HEK293 (cell line): Measurements from ENCODE around the gene MKRN3.

ENCODE experiments used
- CTCF ChIA-PET: fragments of 350-600 bp; formaldehyde crosslinking; extraction: SDS; loops from one replicate; lab custom pipeline; 2021; ENCODE audit warnings: antibody characterized with exemption; lab: Yijun Ruan, JAX
- POLR2A ChIA-PET: fragments of 300-600 bp; formaldehyde crosslinking; extraction: SDS; loops from one replicate; lab custom pipeline; 2020; ENCODE audit warnings: antibody characterized with exemption, inconsistent platforms; lab: Yijun Ruan, JAX
- H3K27ac ChIP-seq: fragments of 200-500 bp; sonication (Bioruptor generic); 2 replicates; pipeline ENCODE4 v1.5.1; 2014; ENCODE audit warnings: low read depth, low read length, control low read depth, inconsistent platforms; ENCODE audit errors: extremely low read depth
- H3K36me3 ChIP-seq, 2 experiments: fragments of 200-500 bp in 1 of 2; sonication (Bioruptor generic) in 1 of 2; 1 replicate in 1 of 2; 2 replicates in 1 of 2; pipeline ENCODE4 v1.5.1; 2014 to 2017; ENCODE audit warnings: inconsistent platforms in 2 of 2, low read length in 2 of 2; ENCODE audit not compliant: control insufficient read depth in 2 of 2, insufficient read depth in 1 of 2
- H3K4me1 ChIP-seq: fragments of 200-500 bp; sonication (Bioruptor generic); 2 replicates; pipeline ENCODE4 v1.5.1; 2014; ENCODE audit warnings: mild to moderate bottlenecking, low read length, inconsistent platforms; ENCODE audit not compliant: control insufficient read depth, insufficient read depth
- H3K4me3 ChIP-seq: 2 replicates; pipeline ENCODE4 v1.5.1; 2011; ENCODE audit warnings: low read depth, mild to moderate bottlenecking, control low read depth, low read length, moderate library complexity
- H3K9me3 ChIP-seq: fragments of 200-500 bp; sonication (Bioruptor generic); 2 replicates; pipeline ENCODE4 v1.5.1; 2014; ENCODE audit warnings: low read depth, low read length, inconsistent platforms; ENCODE audit not compliant: control insufficient read depth, insufficient read depth
- BCL11A ChIP-seq: fragments of 450-650 bp; formaldehyde crosslinking; IDR thresholded peaks from 2 replicates; pipeline ENCODE4 v1.5.1; 2016; ENCODE audit warnings: low read depth, missing biosample characterization, missing genetic modification characterization
- HOXA7 ChIP-seq: sonication (generic); formaldehyde crosslinking; IDR thresholded peaks from 2 replicates; pipeline ENCODE4 v1.8.1; 2022; ENCODE audit warnings: missing genetic modification reagents, borderline replicate concordance
- KLF8 ChIP-seq: fragments of 450-650 bp; formaldehyde crosslinking; IDR thresholded peaks from 2 replicates; pipeline ENCODE4 v1.5.1; 2016; ENCODE audit warnings: missing biosample characterization, missing genetic modification characterization
- RBAK ChIP-seq: fragments of 450-650 bp; formaldehyde crosslinking; IDR thresholded peaks from 2 replicates; pipeline ENCODE4 v1.5.1; 2016; ENCODE audit warnings: missing biosample characterization, missing genetic modification characterization
- SETDB1 ChIP-seq: IDR thresholded peaks from one replicate; pipeline ENCODE4 v1.6.1; 2017; ENCODE audit warnings: mild to moderate bottlenecking, low read length, moderate library complexity, mixed read lengths; ENCODE audit not compliant: insufficient read length
- SP7 ChIP-seq: fragments of 450-650 bp; formaldehyde crosslinking; IDR thresholded peaks from 2 replicates; pipeline ENCODE4 v1.5.1; 2016; ENCODE audit warnings: missing biosample characterization, missing genetic modification characterization
- ZBTB1 ChIP-seq: fragments of 450-650 bp; formaldehyde crosslinking; IDR thresholded peaks from 2 replicates; pipeline ENCODE4 v1.5.1; 2016; ENCODE audit warnings: missing biosample characterization, missing genetic modification characterization
- ZBTB7A ChIP-seq: fragments of 450-650 bp; formaldehyde crosslinking; IDR thresholded peaks from 2 replicates; pipeline ENCODE4 v1.5.1; 2016; ENCODE audit warnings: low read depth, missing biosample characterization, missing genetic modification characterization
- ZNF174 ChIP-seq: fragments of 450-650 bp; formaldehyde crosslinking; IDR thresholded peaks from 2 replicates; pipeline ENCODE4 v1.5.0; 2017; ENCODE audit warnings: missing biosample characterization, mild to moderate bottlenecking, missing genetic modification characterization
- ZNF184 ChIP-seq: fragments of 450-650 bp; IDR thresholded peaks from 2 replicates; pipeline ENCODE4 v1.5.1; 2018; ENCODE audit warnings: missing biosample characterization, mild to moderate bottlenecking, missing genetic modification characterization
- ZNF292 ChIP-seq: fragments of 450-650 bp; formaldehyde crosslinking; IDR thresholded peaks from 2 replicates; pipeline ENCODE4 v1.5.1; 2016; ENCODE audit warnings: low read depth, missing biosample characterization, missing genetic modification characterization, borderline replicate concordance
- ZNF404 ChIP-seq: fragments of 450-650 bp; formaldehyde crosslinking; IDR thresholded peaks from 2 replicates; pipeline ENCODE4 v1.5.1; 2017; ENCODE audit warnings: missing biosample characterization, missing genetic modification characterization
- ZNF423 ChIP-seq: fragments of 450-650 bp; formaldehyde crosslinking; IDR thresholded peaks from 2 replicates; pipeline ENCODE4 v1.5.1; 2016; ENCODE audit warnings: missing biosample characterization, missing genetic modification characterization
- ZNF558 ChIP-seq: fragments of 450-650 bp; formaldehyde crosslinking; IDR thresholded peaks from 2 replicates; pipeline ENCODE4 v1.5.1; 2016; ENCODE audit warnings: missing biosample characterization, missing genetic modification characterization
- ZNF626 ChIP-seq: fragments of 450-650 bp; sonication (Bioruptor Pico); formaldehyde crosslinking; IDR thresholded peaks from 2 replicates; pipeline ENCODE4 v1.5.1; 2018; ENCODE audit warnings: missing biosample characterization, missing genetic modification characterization, inconsistent platforms
- ZNF654 ChIP-seq: fragments of 450-650 bp; formaldehyde crosslinking; IDR thresholded peaks from 2 replicates; pipeline ENCODE4 v1.5.1; 2016; ENCODE audit warnings: low read depth, missing biosample characterization, missing genetic modification characterization
- ZNF768 ChIP-seq: fragments of 450-650 bp; formaldehyde crosslinking; IDR thresholded peaks from 2 replicates; pipeline ENCODE4 v1.5.1; 2018; ENCODE audit warnings: missing biosample characterization, mild to moderate bottlenecking, missing genetic modification characterization
- TF ChIP-seq, protein P1 (sequence below): fragments of 450-650 bp; formaldehyde crosslinking; IDR thresholded peaks from 2 replicates; pipeline ENCODE4 v1.5.1; 2017; ENCODE audit warnings: missing biosample characterization, missing genetic modification characterization
- TF ChIP-seq, protein P2 (sequence below): fragments of 450-650 bp; formaldehyde crosslinking; conservative IDR thresholded peaks from 2 replicates; pipeline ENCODE4 v1.5.1; 2016; ENCODE audit warnings: low read depth, missing biosample characterization, missing genetic modification characterization

MKRN3 gene

DNA sequence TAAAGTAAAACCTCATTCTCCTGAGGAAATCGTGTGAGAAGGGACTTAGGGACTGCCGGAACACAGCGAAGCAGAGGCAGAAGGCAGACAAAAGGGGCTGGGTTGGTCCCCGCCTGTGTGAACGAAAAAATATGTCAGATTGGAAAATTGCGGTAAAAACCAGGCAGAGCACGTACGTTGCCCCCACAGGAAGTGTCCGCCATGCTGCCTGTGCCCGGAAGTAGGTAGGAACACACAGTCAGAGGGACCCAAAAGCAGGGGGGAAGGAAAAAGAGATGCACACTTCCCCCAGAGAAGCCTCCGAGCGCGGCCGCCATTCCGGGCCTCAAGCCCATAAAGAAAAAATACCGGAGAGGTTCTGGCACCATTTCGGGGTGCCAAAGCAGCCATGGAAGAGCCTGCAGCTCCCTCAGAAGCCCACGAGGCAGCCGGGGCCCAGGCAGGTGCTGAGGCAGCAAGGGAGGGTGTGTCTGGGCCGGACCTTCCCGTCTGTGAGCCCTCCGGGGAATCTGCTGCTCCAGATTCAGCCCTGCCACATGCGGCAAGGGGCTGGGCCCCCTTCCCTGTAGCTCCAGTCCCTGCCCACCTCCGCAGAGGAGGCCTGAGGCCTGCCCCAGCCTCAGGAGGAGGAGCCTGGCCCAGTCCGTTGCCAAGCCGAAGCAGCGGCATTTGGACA is at the start of gene MKRN3 (continued):
- TF ChIP-seq ZNF558 (tag by site-specific recombination) = 0 out of 2 replicates have a peak, but pooled peaks have one; percentile 18
- TF ChIP-seq KLF8 (tag by site-specific recombination) = 0 out of 2 replicates have a peak, but pooled peaks have one; percentile 28

DNA sequence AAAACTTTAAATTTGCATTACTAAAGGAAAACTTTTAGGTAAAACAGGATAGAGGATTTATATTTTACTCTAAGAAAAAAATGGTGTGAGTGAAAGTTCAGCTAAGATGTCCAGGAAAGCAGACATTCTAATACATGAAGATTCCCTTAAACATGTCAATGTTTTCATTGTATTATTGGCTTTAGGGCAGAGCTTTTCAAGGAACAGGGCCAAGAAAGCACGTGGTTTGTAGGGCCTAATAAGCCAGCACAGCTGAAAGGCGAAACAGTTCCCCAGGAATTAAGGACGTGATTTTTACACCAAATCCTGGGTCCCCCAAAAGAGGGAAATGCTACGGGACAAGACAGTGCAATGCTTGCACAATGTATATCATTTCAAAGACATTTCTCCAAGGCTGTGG is 48.6 kb upstream of the MKRN3 start:
- no peak for TF ChIP-seq HOXA7 (CRISPR knock-in tag)
- no peak for TF ChIP-seq SETDB1
- TF ChIP-seq SP7 = no peak
- TF ChIP-seq ZBTB1 = no peak
- TF ChIP-seq ZNF292 (tag by site-specific recombination) = no peak
- TF ChIP-seq ZNF174 (tag by site-specific recombination) = no peak
- TF ChIP-seq ZNF768 (tag by site-specific recombination) = no peak
- no peak for TF ChIP-seq ZNF626 (tag by site-specific recombination)
- no peak for TF ChIP-seq ZNF423 (tag by site-specific recombination)
- no peak for TF ChIP-seq ZNF184 (tag by site-specific recombination)
- no peak for TF ChIP-seq ZNF558 (tag by site-specific recombination)
- TF ChIP-seq, protein P1, sequence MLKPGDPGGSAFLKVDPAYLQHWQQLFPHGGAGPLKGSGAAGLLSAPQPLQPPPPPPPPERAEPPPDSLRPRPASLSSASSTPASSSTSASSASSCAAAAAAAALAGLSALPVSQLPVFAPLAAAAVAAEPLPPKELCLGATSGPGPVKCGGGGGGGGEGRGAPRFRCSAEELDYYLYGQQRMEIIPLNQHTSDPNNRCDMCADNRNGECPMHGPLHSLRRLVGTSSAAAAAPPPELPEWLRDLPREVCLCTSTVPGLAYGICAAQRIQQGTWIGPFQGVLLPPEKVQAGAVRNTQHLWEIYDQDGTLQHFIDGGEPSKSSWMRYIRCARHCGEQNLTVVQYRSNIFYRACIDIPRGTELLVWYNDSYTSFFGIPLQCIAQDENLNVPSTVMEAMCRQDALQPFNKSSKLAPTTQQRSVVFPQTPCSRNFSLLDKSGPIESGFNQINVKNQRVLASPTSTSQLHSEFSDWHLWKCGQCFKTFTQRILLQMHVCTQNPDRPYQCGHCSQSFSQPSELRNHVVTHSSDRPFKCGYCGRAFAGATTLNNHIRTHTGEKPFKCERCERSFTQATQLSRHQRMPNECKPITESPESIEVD (tag by site-specific recombination) = no peak
- TF ChIP-seq, protein P2, sequence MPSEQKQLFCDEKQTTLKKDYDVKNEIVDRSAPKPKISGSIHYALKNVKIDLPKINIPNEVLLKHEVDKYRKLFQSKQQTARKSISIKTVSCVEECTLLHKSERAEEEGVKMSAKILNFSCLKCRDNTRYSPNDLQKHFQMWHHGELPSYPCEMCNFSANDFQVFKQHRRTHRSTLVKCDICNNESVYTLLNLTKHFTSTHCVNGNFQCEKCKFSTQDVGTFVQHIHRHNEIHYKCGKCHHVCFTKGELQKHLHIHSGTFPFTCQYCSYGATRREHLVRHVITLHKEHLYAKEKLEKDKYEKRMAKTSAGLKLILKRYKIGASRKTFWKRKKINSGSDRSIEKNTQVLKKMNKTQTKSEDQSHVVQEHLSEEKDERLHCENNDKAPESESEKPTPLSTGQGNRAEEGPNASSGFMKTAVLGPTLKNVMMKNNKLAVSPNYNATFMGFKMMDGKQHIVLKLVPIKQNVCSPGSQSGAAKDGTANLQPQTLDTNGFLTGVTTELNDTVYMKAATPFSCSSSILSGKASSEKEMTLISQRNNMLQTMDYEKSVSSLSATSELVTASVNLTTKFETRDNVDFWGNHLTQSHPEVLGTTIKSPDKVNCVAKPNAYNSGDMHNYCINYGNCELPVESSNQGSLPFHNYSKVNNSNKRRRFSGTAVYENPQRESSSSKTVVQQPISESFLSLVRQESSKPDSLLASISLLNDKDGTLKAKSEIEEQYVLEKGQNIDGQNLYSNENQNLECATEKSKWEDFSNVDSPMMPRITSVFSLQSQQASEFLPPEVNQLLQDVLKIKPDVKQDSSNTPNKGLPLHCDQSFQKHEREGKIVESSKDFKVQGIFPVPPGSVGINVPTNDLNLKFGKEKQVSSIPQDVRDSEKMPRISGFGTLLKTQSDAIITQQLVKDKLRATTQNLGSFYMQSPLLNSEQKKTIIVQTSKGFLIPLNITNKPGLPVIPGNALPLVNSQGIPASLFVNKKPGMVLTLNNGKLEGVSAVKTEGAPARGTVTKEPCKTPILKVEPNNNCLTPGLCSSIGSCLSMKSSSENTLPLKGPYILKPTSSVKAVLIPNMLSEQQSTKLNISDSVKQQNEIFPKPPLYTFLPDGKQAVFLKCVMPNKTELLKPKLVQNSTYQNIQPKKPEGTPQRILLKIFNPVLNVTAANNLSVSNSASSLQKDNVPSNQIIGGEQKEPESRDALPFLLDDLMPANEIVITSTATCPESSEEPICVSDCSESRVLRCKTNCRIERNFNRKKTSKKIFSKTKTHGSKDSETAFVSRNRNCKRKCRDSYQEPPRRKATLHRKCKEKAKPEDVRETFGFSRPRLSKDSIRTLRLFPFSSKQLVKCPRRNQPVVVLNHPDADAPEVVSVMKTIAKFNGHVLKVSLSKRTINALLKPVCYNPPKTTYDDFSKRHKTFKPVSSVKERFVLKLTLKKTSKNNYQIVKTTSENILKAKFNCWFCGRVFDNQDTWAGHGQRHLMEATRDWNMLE = no peak
- no peak for TF ChIP-seq KLF8 (tag by site-specific recombination)
- no peak for TF ChIP-seq BCL11A (tag by site-specific recombination)
- TF ChIP-seq ZBTB7A (tag by site-specific recombination) = no peak
- TF ChIP-seq RBAK (tag by site-specific recombination) = no peak
- TF ChIP-seq ZNF404 (tag by site-specific recombination) = no peak
- no peak for TF ChIP-seq ZNF654
- Histone ChIP-seq H3K4me1 (no peaks in the 10 kb centered on the region), H3K36me3 (no peaks in the 10 kb centered on the region), H3K4me3 (no peak overlapping the region), H3K27ac (no peak overlapping the region), H3K9me3 (no peaks in the 10 kb centered on the region)
- ChIA-PET POLR2A (no interaction called here), CTCF (no interaction called here)
